ENCODE data around the gene FNDC3B.
"Not testable (repeated sequence)": the region's sequence is repeated elsewhere in the genome, so short reads cannot be mapped to it uniquely, and the experiment has no call there.

The FNDC3B gene

DNA sequence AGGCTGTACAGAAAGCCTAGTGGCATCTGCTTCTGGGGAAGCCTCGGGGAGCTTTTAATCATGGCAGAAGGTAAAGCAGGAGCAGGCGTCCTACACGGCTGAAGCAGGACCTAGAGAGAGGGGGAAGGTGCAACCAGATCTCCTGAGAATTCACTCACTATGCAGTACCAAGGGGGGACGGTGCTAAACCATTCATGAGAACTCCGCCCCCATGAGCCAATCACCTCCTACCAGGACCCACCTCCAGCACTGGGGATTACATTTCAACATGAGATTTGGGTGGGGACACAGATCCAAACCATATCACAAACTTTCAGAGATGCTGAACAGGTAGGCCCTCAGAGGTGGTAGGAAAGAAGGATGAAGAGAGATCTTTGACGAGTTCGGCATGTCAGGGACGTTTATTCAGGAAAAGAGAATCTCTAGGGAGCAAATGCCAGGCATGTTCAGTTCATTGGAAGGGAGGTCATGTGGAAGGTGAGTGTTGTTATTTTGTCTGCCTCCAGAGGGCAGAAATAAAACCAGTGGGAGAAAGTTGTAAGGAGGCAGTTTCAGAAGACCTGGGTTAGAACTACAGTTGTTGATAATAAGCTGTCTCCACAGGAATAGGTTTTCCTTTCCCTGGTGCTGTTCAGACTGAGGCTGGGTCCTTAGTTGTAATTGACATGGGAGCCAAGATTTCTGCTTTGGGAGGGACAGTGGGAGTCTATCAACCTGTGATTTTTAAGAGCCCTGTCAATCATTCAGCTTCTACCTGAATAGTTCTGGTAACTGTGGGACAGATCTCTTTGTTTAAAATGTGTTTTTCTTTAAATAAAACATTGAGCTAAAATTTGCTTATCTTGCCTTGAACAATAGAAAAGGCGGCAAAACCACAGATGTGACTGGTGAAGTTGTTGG lies 4.3 kb upstream of the FNDC3B start:
- DNase-seq, result no peak

- DNase-seq, result no peak
Observed at GRCh38 chr3:172036541-172037215, 2.7 kb upstream of the FNDC3B start.

GRCh38 chr3:172038798-172039435 lies 461 bp upstream of the FNDC3B start:
- DNase-seq, result no peak

GRCh38 chr3:172040078-172040980 lies 951 bp downstream of the FNDC3B start:
- peak; percentile 38 to 44 for DNase-seq

- no peak for DNase-seq
Observed at GRCh38 chr3:172040981-172041963, 1.9 kb downstream of the FNDC3B start.

GRCh38 chr3:172042136-172042662 lies 2.8 kb downstream of the FNDC3B start:
- DNase-seq, result no peak

GRCh38 chr3:172042663-172043179 lies 3.3 kb downstream of the FNDC3B start:
- not testable (repeated sequence) for DNase-seq

GRCh38 chr3:172043233-172043632 lies 3.9 kb downstream of the FNDC3B start:
- DNase-seq, result no peak

DNA sequence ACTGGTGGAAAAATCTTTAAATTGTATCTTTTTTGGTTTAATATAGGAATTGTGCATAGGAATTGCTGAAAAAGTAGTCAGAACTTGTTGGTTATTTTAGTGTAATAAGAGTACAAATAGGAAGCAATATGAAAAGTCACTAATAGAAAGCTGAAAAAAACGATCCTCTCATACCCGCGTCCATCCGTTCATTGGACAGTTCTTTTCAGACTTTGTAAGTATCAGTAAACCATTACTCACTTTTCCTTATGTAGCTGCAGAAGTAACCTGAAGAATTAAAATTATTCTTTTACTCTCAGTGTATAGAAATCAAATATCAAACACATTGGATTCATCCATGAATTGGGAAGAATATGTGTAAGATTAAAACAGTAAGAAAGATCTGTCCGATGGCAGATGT lies 4.4 kb downstream of the FNDC3B start:
- no peak for DNase-seq

DNA sequence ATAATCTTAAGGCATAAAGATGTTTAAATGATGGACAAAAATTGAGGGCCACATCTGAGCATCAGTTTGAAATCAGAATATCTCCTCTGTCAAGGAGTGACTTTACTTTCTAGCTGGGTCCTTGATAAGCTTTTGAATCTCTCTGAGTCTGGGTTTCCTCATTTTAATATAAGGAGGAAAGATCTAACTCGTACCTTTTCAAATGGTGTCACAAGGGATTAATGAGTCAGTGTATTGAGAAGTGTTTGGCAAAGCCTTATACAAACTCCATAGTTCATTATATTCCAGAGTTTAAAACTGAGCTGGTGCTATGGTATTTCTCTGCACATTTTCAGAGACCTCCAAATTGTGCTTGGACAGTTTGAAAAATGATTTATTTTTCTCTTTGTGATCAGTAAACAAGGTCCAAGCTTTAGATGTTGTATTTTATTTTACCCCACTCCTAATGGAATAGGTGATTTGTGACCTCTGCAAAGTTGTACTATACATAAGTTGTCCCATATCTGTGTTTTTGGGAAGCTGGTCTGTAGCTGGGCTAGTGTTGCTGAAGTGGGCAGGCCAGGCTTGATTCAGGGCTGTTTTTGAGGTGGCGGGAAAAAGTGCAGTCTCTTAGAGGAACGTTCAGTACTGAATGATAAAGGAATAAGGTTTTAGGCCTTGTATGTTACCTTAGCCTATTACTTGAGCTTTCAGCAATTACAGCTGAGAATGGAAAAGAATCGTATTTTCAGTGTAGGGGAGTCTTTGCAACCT lies 5.6 kb downstream of the FNDC3B start:
- DNase-seq, result no peak

- no peak for DNase-seq
Observed at GRCh38 chr3:172046268-172046915, 7.0 kb downstream of the FNDC3B start.

- DNase-seq, result no peak
Observed at GRCh38 chr3:172047567-172048115, 8.3 kb downstream of the FNDC3B start.

DNA sequence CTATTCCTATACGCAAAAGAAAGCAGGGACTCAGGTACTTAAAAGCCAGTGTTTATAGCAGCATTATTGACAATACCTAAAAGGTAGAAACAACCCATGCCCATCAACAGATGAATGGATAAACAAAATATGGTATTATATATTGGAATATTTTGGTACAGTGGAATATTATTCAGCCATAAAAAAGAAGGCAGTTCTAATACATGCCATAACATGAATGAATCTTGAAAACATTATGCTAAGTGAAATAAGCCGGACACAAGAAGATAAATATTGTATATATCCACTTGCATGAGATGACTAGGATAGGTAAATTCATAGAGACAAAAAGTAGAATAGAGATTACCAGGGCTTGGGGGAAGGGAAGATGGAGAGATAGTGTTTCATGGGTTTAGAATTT lies 9.2 kb downstream of the FNDC3B start:
- no peak for DNase-seq

- no peak for DNase-seq
Observed at GRCh38 chr3:172051310-172051956, 12.1 kb downstream of the FNDC3B start.

DNA sequence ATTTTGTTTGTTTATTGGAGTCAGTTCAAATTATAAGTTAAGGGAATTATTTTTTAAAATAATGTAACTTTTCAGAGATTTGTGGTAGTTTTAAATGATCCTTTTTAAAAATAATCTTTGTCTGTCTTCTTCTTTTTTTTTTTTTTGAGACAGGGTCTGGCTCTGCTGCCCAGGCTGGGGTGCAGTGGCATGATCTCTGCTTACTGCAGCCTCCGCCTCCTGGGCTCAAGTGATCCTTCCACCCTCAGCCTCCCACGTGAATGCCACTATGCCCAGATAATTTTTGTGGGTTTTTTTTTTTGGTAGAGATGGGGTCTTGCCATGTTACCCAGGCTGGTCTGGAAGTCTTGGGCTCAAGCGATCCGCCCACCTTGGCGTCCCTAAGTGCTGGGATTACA lies 12.6 kb downstream of the FNDC3B start:
- DNase-seq, result no peak

GRCh38 chr3:172052405-172052804 lies 13.0 kb downstream of the FNDC3B start:
- DNase-seq, result no peak

DNA sequence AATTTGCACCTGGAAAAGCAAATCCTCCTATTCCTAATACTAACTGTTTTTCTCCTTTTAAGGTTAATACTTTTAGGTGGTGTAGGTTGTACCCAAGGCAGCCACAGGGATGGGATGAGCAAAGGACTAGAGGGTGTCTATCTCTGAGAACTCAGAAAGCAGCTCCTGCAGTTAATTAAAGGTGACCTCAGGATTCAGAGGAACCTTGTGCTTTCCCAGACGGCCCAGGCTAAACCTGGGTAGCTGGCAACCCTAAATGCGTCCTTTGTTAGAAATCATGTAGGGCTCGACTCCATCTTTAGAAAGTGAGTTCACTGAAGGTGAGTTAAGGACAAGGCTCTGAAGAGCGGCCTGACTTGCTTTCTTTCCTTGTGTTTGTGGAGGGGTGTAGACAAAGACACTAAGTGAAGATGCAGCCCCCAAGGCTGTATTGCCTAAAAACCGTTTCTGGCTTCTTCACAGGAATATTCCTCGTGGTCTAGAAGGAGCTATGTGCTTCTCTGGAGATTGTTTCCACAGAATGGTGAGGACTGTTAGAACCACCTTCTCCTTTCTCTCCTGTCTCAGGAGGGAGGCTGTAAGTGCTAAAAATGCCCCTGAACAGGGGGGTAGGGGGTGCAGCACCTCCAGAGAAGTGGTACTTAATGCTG lies 14.9 kb downstream of the FNDC3B start:
- DNase-seq, result no peak

DNA sequence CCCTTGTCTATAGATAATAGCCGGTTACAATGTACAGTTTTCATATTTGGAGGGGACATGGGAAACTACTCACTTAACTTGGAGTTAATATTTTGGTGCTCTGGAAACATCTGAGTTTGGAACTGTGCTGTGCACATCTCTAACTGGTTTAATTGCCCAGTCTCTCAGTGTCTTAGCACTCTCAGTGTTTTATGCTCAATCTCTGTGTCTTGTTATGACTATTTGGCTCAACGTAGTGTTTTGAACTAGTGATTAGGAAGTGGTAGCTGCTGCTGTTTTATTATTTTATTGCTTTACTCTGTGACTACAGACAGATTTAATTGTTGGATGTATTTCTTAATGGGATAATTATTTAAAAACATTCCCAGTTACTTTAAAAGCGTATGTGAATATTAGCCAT lies 17.0 kb downstream of the FNDC3B start:
- DNase-seq, result no peak

All from stimulated activated CD4-positive, alpha-beta T cell treated with anti-CD3 and anti-CD28 coated beads, Interleukin-2, amount 100 ng/mL, for 24 hours (primary cell).